Measurements from ENCODE around the gene NCK1. TPM values are rescaled to one million over a fixed set of nuclear protein-coding genes. Genes with fewer than 3 reads are reported as not detected.
A peak's percentile ranks its signal among the peaks of the same experiment; 100 is the strongest.

NCK1 gene
- total RNA-seq, 1 donor: 66.1 TPM

GRCh38 chr3:136990826-136991225 lies 128.8 kb downstream of the NCK1 start:
- no peak overlapping the region for H3K4me3 ChIP-seq (ENCODE audit: low read depth, low read length)
- no peak for DNase-seq (ENCODE audit: low read depth)
- no peak for TF ChIP-seq CTCF (IDR thresholded peaks at IDR 0.05; ENCODE audit: insufficient read depth, low read depth, low read length)

DNA sequence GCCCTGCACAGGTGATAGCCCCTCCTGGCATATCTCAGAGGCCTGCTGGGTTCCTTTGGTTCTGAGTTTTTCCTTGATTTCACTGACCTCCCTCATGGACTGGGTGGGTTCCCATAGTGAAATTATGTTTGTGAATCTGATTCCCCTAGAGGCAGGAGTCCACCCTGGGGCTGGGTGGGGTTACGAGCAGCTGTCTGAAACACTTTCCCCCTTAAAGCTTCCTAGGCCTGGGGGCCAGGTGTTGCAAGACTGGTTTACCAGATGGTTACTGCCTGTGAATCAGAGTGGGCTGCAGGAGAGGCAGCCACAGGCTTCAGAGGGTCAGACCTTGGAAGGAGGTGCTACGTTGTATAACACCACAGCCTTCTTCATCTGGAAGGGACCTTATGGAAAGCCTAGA lies 130.1 kb downstream of the NCK1 start:
- no peak for TF ChIP-seq CTCF (IDR thresholded peaks at IDR 0.05; ENCODE audit: insufficient read depth, low read depth, low read length)
- H3K4me3 ChIP-seq (ENCODE audit: low read depth, low read length): no peak overlapping the region
- no peak for DNase-seq (ENCODE audit: low read depth)

- TF ChIP-seq CTCF (IDR thresholded peaks at IDR 0.05; ENCODE audit: insufficient read depth, low read depth, low read length): no peak
- peak; percentile 79 for DNase-seq (ENCODE audit: low read depth)
- H3K4me3 ChIP-seq (ENCODE audit: low read depth, low read length): no peak overlapping the region
Observed at GRCh38 chr3:136994772-136995516, 132.9 kb downstream of the NCK1 start.

DNA sequence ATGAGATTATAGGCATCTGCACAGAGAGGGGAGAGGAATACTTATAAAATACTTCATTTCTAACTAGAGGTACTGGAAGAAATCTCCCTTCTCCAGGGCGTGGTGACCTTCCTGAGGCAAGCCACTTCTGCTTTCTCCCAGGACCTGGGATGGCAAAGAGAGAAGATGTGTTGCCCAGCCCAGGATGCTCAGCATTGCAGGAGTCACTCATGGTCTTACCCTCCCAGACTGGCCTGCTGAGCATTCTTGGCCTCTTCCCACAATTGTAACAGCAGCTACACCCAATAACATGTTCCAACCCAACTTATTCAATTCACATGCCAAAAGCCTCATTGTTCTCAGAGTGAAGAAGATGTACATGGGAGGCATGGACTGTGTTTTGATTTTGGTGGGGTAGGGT lies 133.6 kb downstream of the NCK1 start:
- no peak overlapping the region for H3K4me3 ChIP-seq (ENCODE audit: low read depth, low read length)
- no peak for TF ChIP-seq CTCF (IDR thresholded peaks at IDR 0.05; ENCODE audit: insufficient read depth, low read depth, low read length)
- DNase-seq (ENCODE audit: low read depth): no peak

Other genes starting within 250 kb of the NCK1 start
- gene STAG1, start 109.8 kb upstream of the NCK1 start, total RNA-seq: 37.7 and 52.7 TPM in 2 replicates
- 5.8 and 17.3 TPM in 2 replicates for gene SLC35G2, start 43.1 kb upstream of the NCK1 start, total RNA-seq
- gene IL20RB, start 95.8 kb downstream of the NCK1 start, total RNA-seq: 1.6 and 2.2 TPM in 2 replicates